Measurements from ENCODE around the gene LEPR.

GRCh38 chr1:65407877-65408276, 12.6 kb upstream of the LEPR start:
- TF ChIP-seq KAT7 (CRISPR knock-in tag; IDR thresholded peaks at IDR 0.05; ENCODE audit: borderline replicate concordance) (no peak), NR3C1 (CRISPR knock-in tag; conservative IDR thresholded peaks at IDR 0.05; ENCODE audit: low read depth) (no peak), E2F4 (CRISPR knock-in tag; IDR thresholded peaks at IDR 0.05; ENCODE audit: borderline replicate concordance, low read depth) (no peak), E2F1 (CRISPR knock-in tag; IDR thresholded peaks at IDR 0.05) (no peak), ZNF512 (CRISPR knock-in tag; IDR thresholded peaks at IDR 0.05; ENCODE audit: borderline replicate concordance) (no peak), CTCF (IDR thresholded peaks at IDR 0.05) (no peak)

Measured in WTC11 (cell line).